SK-N-SH treated with all-trans-retinoic acid at 6 μM for 48 hours (cell line): Measurements from ENCODE around the gene TSR1.

Experiments
- ATAC-seq: fragments of 200-7000 bp; cut with Tn5 transposase; 3 replicates; pipeline ENCODE4 v1.9.1; 2020; ENCODE audit warnings: mild to moderate bottlenecking, moderate library complexity
- ARNTL ChIP-seq: fragments of 450-650 bp; formaldehyde crosslinking; IDR thresholded peaks from 2 replicates; pipeline ENCODE4 v1.5.0; 2020; ENCODE audit warnings: low read depth, mild to moderate bottlenecking, moderate library complexity, borderline replicate concordance
- CSDC2 ChIP-seq: fragments of 250-450 bp; sonication (Bioruptor Pico); IDR thresholded peaks from 2 replicates; pipeline ENCODE4 v1.5.0; 2020; ENCODE audit warnings: mild to moderate bottlenecking, moderate library complexity
- ESRRG ChIP-seq: fragments of 250-450 bp; sonication (Bioruptor Pico); IDR thresholded peaks from 2 replicates; pipeline ENCODE4 v1.6.1; 2021; ENCODE audit warnings: mild to moderate bottlenecking
- GLIS3 ChIP-seq: fragments of 250-450 bp; sonication (Bioruptor Pico); IDR thresholded peaks from 2 replicates; pipeline ENCODE4 v1.5.0; 2020; ENCODE audit warnings: mild to moderate bottlenecking, moderate library complexity
- ISL1 ChIP-seq: fragments of 250-450 bp; sonication (Bioruptor Pico); IDR thresholded peaks from 2 replicates; pipeline ENCODE4 v2.1.2; 2022; ENCODE audit warnings: mild to moderate bottlenecking, moderate library complexity
- OSR1 ChIP-seq: fragments of 250-450 bp; sonication (Bioruptor Pico); IDR thresholded peaks from 2 replicates; pipeline ENCODE4 v1.8.0; 2022; ENCODE audit warnings: moderate library complexity, mild to moderate bottlenecking, inconsistent platforms
- PPARA ChIP-seq: fragments of 250-450 bp; sonication (Bioruptor Pico); IDR thresholded peaks from 2 replicates; pipeline ENCODE4 v1.5.0; 2020; ENCODE audit warnings: mild to moderate bottlenecking, borderline replicate concordance
- RARB ChIP-seq: fragments of 250-450 bp; sonication (Bioruptor Pico); IDR thresholded peaks from 2 replicates; pipeline ENCODE4 v1.8.0; 2021; ENCODE audit warnings: mild to moderate bottlenecking, moderate library complexity
- SNAI2 ChIP-seq: fragments of 250-450 bp; sonication (Bioruptor Pico); IDR thresholded peaks from 2 replicates; pipeline ENCODE4 v1.5.0; 2020; ENCODE audit warnings: mild to moderate bottlenecking, moderate library complexity
- TOX ChIP-seq: fragments of 250-450 bp; sonication (Bioruptor Pico); IDR thresholded peaks from 2 replicates; pipeline ENCODE4 v1.8.0; 2021; ENCODE audit warnings: mild to moderate bottlenecking, moderate library complexity, borderline replicate concordance
- ZC3H10 ChIP-seq: fragments of 250-450 bp; sonication (Bioruptor Pico); IDR thresholded peaks from 2 replicates; pipeline ENCODE4 v1.5.1; 2021; ENCODE audit warnings: mild to moderate bottlenecking, moderate library complexity
- ZFP3 ChIP-seq: fragments of 250-450 bp; sonication (Bioruptor Pico); IDR thresholded peaks from 2 replicates; pipeline ENCODE4 v1.5.0; 2020; ENCODE audit warnings: mild to moderate bottlenecking, moderate library complexity
- ZNF565 ChIP-seq: fragments of 450-650 bp; formaldehyde crosslinking; conservative IDR thresholded peaks from 2 replicates; pipeline ENCODE4 v1.5.0; 2020; ENCODE audit warnings: low read depth, mild to moderate bottlenecking, moderate library complexity
- ZNF70 ChIP-seq: fragments of 450-650 bp; formaldehyde crosslinking; IDR thresholded peaks from 2 replicates; pipeline ENCODE4 v1.5.0; 2020; ENCODE audit warnings: mild to moderate bottlenecking, moderate library complexity
- TF ChIP-seq, protein P1 (sequence below): fragments of 250-450 bp; sonication (Bioruptor Pico); IDR thresholded peaks from 2 replicates; pipeline ENCODE4 v1.5.1; 2020; ENCODE audit warnings: low read depth, mild to moderate bottlenecking, moderate library complexity
- TF ChIP-seq, protein P2 (sequence below): fragments of 250-450 bp; sonication (Bioruptor Pico); IDR thresholded peaks from 2 replicates; pipeline ENCODE4 v1.5.1; 2021; ENCODE audit warnings: mild to moderate bottlenecking, moderate library complexity
- TF ChIP-seq, protein P3 (sequence below): fragments of 250-450 bp; sonication (Bioruptor Pico); IDR thresholded peaks from 2 replicates; pipeline ENCODE4 v1.5.0; 2020; ENCODE audit warnings: mild to moderate bottlenecking, moderate library complexity
- TF ChIP-seq, protein P4 (sequence below): fragments of 250-450 bp; sonication (Bioruptor Pico); IDR thresholded peaks from 2 replicates; pipeline ENCODE4 v1.8.0; 2021; ENCODE audit warnings: low read depth, mild to moderate bottlenecking, moderate library complexity, borderline replicate concordance

The TSR1 gene

DNA sequence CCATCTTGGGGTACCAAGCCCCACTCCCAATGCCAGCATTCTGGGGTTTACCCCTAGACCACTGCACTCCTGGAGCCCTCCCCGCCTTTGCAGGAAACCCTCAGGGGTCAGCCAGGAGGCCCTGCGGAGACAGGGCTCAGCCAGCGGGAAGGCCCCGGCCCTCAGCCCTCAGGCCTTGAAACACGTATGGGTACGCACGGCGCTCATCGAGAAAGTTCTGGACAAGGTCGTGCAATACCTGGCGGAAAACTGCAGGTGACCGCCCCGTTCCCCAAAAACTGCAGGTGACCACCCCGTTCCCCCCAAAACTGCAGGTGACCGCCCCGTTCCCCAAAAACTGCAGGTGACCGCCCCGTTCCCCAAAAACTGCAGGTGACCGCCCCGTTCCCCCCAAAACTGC, 25.8 kb upstream of the TSR1 start:
- TF ChIP-seq, protein P1, sequence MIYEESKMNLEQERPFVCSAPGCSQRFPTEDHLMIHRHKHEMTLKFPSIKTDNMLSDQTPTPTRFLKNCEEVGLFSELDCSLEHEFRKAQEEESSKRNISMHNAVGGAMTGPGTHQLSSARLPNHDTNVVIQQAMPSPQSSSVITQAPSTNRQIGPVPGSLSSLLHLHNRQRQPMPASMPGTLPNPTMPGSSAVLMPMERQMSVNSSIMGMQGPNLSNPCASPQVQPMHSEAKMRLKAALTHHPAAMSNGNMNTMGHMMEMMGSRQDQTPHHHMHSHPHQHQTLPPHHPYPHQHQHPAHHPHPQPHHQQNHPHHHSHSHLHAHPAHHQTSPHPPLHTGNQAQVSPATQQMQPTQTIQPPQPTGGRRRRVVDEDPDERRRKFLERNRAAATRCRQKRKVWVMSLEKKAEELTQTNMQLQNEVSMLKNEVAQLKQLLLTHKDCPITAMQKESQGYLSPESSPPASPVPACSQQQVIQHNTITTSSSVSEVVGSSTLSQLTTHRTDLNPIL (CRISPR knock-in tag), result no peak
- no peak for TF ChIP-seq ISL1
- TF ChIP-seq TOX, result no peak
- no peak for TF ChIP-seq OSR1 (CRISPR knock-in tag)
- no peak for TF ChIP-seq ZFP3 (CRISPR knock-in tag)
- no peak for TF ChIP-seq CSDC2 (CRISPR knock-in tag)
- TF ChIP-seq, protein P2, sequence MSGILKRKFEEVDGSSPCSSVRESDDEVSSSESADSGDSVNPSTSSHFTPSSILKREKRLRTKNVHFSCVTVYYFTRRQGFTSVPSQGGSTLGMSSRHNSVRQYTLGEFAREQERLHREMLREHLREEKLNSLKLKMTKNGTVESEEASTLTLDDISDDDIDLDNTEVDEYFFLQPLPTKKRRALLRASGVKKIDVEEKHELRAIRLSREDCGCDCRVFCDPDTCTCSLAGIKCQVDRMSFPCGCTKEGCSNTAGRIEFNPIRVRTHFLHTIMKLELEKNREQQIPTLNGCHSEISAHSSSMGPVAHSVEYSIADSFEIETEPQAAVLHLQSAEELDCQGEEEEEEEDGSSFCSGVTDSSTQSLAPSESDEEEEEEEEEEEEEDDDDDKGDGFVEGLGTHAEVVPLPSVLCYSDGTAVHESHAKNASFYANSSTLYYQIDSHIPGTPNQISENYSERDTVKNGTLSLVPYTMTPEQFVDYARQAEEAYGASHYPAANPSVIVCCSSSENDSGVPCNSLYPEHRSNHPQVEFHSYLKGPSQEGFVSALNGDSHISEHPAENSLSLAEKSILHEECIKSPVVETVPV (CRISPR knock-in tag), result no peak
- no peak for TF ChIP-seq ZNF565 (CRISPR knock-in tag)
- TF ChIP-seq PPARA, result no peak
- no peak for ATAC-seq

DNA sequence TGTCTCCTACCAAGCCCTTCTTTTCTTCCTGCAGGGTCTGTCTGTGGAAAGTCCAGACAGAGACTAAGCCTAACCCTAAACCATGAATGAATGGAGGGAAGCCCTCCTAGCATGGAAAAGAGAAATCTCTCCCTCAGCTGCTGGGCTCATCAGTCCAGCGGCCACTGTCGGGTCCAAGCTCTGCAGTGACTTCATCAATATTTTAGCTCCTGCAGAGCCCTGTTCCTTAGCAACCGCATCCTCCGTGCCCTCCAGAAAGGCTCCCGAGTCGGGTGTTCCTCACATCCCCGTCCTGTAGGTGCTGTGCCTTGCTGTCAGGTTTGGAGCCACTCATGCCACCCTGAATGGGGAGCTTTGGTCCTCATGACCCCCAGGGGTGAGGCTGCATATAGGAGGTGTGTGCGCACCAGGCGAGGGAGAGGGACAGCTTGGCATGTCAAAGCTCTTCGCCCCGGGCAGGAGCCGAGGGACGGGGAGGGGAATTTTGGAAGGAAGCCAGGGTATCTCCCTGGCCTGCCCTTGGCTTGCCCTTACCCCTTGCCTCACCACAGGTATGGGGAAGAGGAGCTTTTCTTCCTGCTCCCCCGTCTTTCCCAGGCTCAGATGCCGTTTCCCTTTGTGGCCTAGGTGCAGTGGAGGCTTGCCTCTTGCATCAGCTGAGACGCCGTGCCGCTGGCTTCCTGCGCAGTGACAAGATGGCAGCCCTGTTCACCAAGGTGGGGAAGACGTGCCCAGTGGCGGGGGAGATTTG, 24.9 kb upstream of the TSR1 start:
- ATAC-seq, result no peak
- TF ChIP-seq PPARA, result no peak
- TF ChIP-seq, protein P1 (CRISPR knock-in tag), result no peak
- TF ChIP-seq ZFP3 (CRISPR knock-in tag), result no peak
- no peak for TF ChIP-seq ISL1
- no peak for TF ChIP-seq ESRRG
- TF ChIP-seq ZNF565 (CRISPR knock-in tag), result no peak

DNA sequence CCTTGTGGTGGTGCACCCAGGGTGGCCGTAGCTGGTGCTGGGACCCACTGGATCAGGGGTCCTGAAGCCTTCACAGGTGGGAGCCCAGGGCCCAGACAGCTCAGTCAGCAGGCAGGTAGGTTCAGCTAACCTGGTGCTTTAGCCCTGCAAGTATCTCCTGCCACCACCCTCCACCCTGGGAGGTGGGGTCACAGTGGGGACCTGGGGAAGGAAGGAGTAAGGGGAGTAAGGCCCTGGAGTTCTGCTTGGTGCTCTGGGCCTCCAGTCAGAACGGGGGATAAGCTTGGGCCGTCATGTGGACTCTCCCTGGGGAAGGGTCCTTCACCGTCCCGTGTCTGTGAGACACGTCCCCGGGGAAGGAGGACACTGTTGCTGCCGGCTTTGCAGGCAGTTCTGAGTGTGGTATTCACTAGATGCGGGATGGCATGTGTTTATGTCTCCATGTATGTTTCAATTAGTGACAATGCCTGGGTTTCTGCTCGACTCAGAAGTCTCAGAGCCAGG, 21.7 kb upstream of the TSR1 start:
- ATAC-seq, result no peak
- no peak for TF ChIP-seq ZFP3 (CRISPR knock-in tag)
- TF ChIP-seq, protein P3, sequence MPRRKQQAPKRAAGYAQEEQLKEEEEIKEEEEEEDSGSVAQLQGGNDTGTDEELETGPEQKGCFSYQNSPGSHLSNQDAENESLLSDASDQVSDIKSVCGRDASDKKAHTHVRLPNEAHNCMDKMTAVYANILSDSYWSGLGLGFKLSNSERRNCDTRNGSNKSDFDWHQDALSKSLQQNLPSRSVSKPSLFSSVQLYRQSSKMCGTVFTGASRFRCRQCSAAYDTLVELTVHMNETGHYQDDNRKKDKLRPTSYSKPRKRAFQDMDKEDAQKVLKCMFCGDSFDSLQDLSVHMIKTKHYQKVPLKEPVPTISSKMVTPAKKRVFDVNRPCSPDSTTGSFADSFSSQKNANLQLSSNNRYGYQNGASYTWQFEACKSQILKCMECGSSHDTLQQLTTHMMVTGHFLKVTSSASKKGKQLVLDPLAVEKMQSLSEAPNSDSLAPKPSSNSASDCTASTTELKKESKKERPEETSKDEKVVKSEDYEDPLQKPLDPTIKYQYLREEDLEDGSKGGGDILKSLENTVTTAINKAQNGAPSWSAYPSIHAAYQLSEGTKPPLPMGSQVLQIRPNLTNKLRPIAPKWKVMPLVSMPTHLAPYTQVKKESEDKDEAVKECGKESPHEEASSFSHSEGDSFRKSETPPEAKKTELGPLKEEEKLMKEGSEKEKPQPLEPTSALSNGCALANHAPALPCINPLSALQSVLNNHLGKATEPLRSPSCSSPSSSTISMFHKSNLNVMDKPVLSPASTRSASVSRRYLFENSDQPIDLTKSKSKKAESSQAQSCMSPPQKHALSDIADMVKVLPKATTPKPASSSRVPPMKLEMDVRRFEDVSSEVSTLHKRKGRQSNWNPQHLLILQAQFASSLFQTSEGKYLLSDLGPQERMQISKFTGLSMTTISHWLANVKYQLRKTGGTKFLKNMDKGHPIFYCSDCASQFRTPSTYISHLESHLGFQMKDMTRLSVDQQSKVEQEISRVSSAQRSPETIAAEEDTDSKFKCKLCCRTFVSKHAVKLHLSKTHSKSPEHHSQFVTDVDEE (CRISPR knock-in tag), result no peak
- TF ChIP-seq ZNF565 (CRISPR knock-in tag), result no peak

DNA sequence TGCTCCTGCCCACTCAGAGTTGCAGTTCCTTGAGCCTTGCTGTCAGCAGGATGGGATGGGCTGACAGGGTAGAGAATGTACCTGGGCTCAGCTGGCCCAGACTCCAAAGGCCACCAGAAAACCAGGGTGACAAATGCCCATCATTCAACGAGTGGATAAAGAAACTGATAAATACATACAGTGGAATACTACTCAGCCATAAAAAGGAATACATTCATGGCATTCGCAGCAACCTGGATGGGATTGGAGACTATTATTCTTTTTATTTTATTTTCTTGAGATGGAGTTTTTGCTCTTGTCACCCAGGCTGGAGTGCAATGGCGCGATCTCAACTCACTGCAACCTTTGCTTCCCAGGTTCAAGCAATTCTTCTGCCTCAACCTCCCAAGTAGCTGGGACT, 21.0 kb upstream of the TSR1 start:
- no peak for ATAC-seq
- TF ChIP-seq, protein P4, sequence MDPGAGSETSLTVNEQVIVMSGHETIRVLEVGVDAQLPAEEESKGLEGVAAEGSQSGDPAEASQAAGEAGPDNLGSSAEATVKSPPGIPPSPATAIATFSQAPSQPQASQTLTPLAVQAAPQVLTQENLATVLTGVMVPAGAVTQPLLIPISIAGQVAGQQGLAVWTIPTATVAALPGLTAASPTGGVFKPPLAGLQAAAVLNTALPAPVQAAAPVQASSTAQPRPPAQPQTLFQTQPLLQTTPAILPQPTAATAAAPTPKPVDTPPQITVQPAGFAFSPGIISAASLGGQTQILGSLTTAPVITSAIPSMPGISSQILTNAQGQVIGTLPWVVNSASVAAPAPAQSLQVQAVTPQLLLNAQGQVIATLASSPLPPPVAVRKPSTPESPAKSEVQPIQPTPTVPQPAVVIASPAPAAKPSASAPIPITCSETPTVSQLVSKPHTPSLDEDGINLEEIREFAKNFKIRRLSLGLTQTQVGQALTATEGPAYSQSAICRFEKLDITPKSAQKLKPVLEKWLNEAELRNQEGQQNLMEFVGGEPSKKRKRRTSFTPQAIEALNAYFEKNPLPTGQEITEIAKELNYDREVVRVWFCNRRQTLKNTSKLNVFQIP (CRISPR knock-in tag), result no peak
- TF ChIP-seq ARNTL (no peak), GLIS3 (no peak), ZC3H10 (CRISPR knock-in tag) (no peak), ZNF70 (no peak), OSR1 (CRISPR knock-in tag) (no peak), ISL1 (no peak), SNAI2 (CRISPR knock-in tag) (no peak), ESRRG (no peak), RARB (no peak), CSDC2 (CRISPR knock-in tag) (no peak)
- TF ChIP-seq, protein P2 (CRISPR knock-in tag), result no peak
